Hippocampal formation (tissue), 2 donors: ENCODE results near the gene KCNK10.

Experiments
- DNase-seq, 2 donors: peaks; one replicate each; lab custom pipeline; 2025; lab: John Stamatoyannopoulos, UW

Gene KCNK10

GRCh38 chr14:88321692-88322503, 1.2 kb downstream of the KCNK10 start:
- no peak for DNase-seq

- DNase-seq: no peak
Measured at GRCh38 chr14:88318406-88318805, 4.7 kb downstream of the KCNK10 start.

DNA sequence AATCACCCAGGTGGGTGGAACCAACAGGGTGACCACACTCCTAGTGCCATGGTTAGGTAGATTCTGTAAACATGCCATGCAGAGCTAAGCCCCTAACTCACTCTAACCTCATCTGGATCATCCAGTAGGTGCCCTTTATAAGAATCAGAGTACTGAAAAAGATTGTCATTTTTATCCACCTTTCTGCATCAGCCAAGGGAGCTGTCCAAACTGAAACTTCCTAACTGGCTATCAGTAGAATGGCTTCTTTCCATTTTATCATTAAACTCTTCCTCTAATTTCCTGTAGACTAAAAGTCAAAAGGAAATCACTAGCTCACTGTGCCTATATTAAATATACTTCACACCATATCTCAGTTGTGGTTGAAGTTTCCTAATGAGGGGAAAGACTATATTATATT, 6.5 kb downstream of the KCNK10 start:
- no peak for DNase-seq

DNA sequence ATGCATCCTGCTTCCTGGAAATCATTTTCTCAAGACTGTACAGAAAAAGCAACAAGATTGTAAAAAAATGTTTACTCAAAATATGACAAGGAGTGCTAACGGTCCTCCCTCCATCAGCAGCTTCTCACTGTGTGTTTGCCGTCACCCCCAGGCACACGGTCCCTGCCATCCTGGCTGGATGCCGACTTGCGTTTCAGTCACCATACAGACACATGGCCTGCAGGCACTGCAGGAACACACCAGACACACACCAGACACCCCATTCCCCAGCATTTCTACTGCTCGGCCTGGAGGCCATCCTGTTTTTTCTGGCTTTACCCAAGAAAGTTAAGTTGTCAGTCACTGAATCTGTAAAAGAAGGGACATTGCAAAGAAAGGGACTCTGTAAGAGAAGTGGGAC, 10.8 kb downstream of the KCNK10 start:
- DNase-seq: no peak

GRCh38 chr14:88311780-88312179, 11.3 kb downstream of the KCNK10 start:
- no peak for DNase-seq

DNA sequence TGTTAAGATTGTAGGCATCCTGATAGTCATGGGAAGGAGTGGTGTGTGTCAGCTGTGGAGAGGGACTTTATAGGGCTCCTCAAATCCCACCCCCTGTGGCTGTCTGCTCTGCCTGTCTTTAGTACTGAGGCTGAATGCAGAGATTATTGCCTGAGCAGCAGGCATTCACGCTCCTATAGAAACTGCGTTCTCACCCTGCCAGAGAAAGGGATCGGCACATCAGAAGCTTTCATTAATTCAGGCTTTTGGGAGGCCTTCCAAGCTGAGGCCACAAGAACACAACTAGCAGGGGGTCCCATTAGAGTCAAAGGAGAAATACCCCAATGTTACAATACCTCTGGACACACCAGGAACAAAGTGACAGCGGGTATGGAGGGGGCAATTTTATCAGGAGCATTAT, 12.6 kb downstream of the KCNK10 start:
- no peak for DNase-seq

DNA sequence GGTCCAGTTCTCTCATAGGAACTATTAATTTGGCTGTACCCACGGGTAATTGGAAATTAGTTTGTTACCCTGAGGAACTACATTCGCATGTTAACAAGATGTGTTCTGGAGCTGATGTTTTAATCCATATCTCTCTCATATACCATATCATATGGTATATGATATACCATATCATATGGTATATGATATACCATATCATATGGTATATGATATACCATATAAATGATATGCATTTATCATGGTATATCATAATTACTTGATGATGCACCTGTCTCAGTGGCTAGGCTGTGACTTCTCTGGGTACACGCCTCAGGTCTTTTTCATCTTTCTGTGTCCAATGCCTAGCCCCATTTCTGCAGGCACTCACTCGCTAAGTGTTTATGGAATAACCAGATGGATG, 13.0 kb downstream of the KCNK10 start:
- DNase-seq: no peak

GRCh38 chr14:88305528-88306322, 17.3 kb downstream of the KCNK10 start:
- no peak for DNase-seq

DNA sequence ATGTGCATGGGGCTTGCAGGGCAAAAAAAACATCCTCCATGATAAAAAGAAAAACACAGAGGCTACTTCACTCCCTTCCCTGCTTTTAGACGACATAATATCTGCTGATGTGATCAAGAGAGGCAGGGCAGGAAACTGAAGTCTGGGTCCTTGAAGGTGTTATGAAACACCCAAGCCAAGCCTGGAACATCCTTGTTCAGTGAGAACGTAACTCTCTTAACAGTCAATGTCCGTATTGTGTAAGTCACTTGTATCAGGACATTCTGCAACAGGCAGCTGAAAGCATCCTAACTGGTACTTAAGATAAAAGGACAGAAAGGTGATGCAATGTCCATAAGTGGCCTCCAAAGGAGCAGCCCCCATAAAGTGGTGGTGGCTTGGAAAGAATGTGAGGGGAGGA, 20.0 kb downstream of the KCNK10 start:
- DNase-seq: no peak

DNA sequence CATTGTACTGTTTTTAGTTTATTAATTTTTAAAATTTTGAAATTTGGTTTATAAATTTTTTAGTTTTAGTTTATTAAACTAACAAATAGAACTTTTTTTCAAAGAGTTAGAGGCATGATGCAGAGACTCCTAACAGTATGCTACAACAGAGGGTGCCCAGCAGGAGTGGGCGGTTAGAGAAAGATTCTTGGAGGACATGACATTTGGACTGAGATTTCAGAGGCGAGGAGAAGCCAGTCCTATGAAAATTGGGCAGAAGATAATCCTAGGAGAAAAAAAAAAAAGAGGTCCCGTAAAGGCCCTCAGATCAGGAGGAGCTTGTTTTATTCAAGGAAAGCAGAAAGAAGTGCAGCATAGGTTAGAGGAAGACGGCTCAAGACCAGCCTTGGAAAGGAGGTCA, 21.7 kb downstream of the KCNK10 start:
- DNase-seq: no peak

DNA sequence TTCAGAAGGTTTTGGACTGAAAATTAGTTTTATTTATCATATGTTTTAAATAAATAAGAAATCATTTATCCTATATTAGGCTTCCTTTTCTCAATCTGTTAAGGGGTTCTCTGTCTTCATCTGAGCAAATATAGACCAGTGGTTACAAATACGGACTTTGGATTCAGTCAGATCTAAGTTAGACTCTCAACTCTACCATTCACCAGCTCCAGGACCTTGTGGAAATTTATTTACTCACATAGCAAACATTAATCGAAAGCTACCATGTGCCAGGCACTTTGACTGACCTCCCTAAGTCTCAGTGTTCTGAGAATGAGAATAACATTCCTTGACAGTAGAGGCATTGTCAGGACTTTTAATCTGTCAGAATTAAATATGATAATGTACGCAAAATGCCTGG, 22.3 kb downstream of the KCNK10 start:
- DNase-seq: no peak

- DNase-seq: peak in 1 of 2 donors; percentile 23
Measured at GRCh38 chr14:88299865-88300530, 23.1 kb downstream of the KCNK10 start.

GRCh38 chr14:88297306-88297705, 25.8 kb downstream of the KCNK10 start:
- no peak for DNase-seq

- DNase-seq: no peak
Measured at GRCh38 chr14:88296351-88296750, 26.7 kb downstream of the KCNK10 start.

GRCh38 chr14:88289996-88290395, 33.1 kb downstream of the KCNK10 start:
- DNase-seq: no peak

- DNase-seq: no peak
Measured at GRCh38 chr14:88289234-88289633, 33.8 kb downstream of the KCNK10 start.

- no peak for DNase-seq
Measured at GRCh38 chr14:88286309-88286708, 36.8 kb downstream of the KCNK10 start.

DNA sequence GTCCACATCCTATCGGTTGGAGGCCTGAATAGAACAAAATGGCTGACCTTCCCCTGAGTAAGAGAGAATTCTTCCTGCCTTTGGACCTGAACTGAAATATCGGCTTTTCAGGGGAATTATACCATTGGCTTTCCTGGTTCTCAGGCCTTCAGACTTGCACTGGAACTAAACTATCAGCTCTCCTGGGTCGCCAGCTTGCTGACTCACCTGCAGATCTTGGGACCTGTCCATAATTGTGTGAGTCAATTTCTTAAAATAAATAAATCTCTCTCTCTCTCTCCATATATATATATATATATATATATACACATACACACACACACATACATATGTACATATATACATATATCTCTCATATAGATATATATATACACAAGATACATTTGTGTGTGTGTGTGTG, 41.6 kb downstream of the KCNK10 start:
- DNase-seq: no peak

DNA sequence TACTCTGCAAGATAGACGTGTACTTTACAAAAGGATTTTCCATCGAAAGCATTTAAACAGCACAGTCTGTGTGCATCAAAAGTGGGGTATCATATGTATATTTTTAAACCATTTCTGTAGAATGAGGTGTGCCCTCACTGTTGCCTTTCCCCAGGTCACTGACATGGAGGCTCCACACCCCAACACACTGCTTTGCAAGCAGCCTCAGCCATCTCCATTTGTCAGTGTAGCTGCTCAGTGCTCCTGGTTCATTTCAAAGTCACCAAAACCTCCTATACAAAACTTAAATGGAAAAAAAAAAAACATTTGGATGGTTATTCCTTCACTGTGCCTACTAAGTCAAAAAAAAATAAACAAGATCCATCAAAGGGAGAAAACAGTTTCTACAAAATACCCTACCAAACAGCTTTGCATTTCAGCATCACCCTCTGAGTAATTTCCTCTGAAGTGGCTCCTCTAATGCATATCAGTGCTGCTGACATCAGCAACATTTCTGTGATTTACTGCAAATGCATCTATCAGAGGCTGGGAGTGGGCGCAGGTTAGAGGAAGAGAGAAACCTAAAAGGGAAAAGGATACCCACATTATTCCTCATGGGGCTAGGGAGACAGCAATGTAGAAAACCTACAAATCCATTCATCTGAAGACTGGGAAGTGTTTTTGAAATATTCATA, 46.0 kb downstream of the KCNK10 start:
- no peak for DNase-seq

DNA sequence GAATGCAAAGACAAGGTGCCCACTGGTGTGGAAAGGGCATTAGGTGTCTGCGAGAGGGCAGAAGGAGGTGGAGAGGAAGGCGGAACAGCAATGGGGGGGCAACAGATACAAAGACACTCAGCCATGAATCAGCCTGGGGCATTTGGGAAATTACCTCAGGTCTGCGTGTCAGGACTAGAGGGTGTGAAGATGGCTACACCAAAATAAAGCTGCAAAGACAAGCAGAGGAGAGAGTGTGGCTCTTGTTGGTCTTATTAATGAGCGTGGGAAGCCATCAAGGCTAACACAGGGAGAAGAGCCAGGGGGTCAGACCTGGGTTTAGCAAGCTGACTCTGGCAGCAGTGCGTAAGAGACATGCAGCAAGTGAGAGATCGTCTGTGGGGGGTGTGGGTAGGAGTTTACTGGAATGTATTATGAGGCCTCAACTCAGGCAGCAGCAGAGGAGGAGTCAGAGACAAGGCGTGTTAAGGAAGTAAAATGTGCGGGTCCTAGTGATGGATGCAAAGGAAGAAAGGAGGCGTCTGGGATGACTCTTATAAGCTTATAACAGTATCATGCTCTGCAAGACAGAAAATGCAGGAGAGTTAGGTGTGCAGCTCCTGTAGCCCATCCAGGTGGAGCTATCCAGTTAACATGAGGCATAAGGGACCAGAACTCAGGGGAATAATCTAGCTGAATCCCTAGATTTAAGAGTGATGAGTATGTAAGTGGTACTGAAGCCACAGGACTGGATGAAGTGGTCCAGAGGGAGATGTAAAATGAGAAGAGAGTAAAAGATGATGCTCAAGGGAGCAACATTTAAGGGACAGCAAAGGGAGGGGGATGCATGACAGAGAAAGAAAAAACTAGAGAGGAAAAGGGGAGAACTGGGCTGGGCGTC, 50.4 kb downstream of the KCNK10 start:
- no peak for DNase-seq

- DNase-seq: no peak
Measured at GRCh38 chr14:88271205-88271604, 51.9 kb downstream of the KCNK10 start.
